Adrenal gland (tissue), 5 donors: Measurements from ENCODE around the gene VEGFC.

Experiments
- POLR2A ChIP-seq, 2 donors: fragments of 450-650 bp; IDR thresholded peaks; one replicate each; pipeline ENCODE4 v1.6.1; 2017; ENCODE audit warnings: antibody characterized with exemption in 2 of 2, mild to moderate bottlenecking in 2 of 2, moderate library complexity in 1 of 2
- TF ChIP-seq, protein P1 (sequence below), 6 experiments: fragments of 450-650 bp in 4 of 6; fragments of 200-600 bp in 2 of 6; sonication (generic) in 1 of 6; IDR thresholded peaks; 1 replicate in 5 of 6; 2 replicates in 1 of 6; pipeline versions ENCODE4 v1.5.1 to v1.8.0; 2016 to 2021; ENCODE audit warnings: antibody characterized with exemption in 6 of 6, mild to moderate bottlenecking in 2 of 6, moderate library complexity in 1 of 6
- donor health status: DM: no; HTN: no; CAD: no.

DNA sequence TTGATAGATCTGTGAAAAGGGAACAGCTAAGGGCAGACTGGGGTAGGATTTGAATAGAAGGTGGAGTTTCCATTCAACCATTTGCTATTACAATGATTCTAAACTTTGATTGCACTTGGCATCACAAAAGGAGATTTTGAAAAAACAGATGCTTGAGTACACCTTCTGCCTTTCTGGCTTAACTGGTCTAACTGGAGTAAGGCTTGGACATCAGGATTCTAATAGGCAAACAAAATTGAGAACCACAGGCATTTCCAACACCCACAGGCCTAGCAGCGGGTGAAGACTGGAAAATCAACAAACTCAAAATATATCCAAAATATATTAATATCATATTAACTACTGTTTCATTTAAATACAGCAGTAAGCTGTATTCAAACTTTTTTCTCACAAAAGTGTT lies 1.9 kb upstream of the VEGFC start:
- no peak for TF ChIP-seq POLR2A (IDR thresholded peaks at IDR 0.05)
- TF ChIP-seq, protein P1, sequence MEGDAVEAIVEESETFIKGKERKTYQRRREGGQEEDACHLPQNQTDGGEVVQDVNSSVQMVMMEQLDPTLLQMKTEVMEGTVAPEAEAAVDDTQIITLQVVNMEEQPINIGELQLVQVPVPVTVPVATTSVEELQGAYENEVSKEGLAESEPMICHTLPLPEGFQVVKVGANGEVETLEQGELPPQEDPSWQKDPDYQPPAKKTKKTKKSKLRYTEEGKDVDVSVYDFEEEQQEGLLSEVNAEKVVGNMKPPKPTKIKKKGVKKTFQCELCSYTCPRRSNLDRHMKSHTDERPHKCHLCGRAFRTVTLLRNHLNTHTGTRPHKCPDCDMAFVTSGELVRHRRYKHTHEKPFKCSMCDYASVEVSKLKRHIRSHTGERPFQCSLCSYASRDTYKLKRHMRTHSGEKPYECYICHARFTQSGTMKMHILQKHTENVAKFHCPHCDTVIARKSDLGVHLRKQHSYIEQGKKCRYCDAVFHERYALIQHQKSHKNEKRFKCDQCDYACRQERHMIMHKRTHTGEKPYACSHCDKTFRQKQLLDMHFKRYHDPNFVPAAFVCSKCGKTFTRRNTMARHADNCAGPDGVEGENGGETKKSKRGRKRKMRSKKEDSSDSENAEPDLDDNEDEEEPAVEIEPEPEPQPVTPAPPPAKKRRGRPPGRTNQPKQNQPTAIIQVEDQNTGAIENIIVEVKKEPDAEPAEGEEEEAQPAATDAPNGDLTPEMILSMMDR (IDR thresholded peaks at IDR 0.05) = no peak
